IPS-15b (cell line): Measurements from ENCODE around the gene VEZF1.

Source experiments
- H3K27me3 ChIP-seq: one replicate; pipeline ENCODE4 v1.6.1; 2013; ENCODE audit warnings: low read length; ENCODE audit not compliant: control insufficient read depth, insufficient read depth
- H3K36me3 ChIP-seq: one replicate; pipeline ENCODE4 v1.6.1; 2013; ENCODE audit warnings: low read length; ENCODE audit not compliant: control insufficient read depth, insufficient read depth
- H3K4me1 ChIP-seq: one replicate; pipeline ENCODE4 v1.6.1; 2013; ENCODE audit warnings: mild to moderate bottlenecking, low read length; ENCODE audit not compliant: control insufficient read depth, insufficient read depth
- H3K4me3 ChIP-seq: one replicate; pipeline ENCODE4 v1.5.1; 2013; ENCODE audit warnings: low read depth, low read length
- H3K9ac ChIP-seq: one replicate; pipeline ENCODE4 v1.6.1; 2013; ENCODE audit warnings: low read depth, mild to moderate bottlenecking, low read length
- H3K9me3 ChIP-seq: one replicate; pipeline ENCODE4 v1.6.1; 2013; ENCODE audit warnings: mild to moderate bottlenecking, low read length; ENCODE audit not compliant: control insufficient read depth, insufficient read depth

Gene VEZF1

DNA sequence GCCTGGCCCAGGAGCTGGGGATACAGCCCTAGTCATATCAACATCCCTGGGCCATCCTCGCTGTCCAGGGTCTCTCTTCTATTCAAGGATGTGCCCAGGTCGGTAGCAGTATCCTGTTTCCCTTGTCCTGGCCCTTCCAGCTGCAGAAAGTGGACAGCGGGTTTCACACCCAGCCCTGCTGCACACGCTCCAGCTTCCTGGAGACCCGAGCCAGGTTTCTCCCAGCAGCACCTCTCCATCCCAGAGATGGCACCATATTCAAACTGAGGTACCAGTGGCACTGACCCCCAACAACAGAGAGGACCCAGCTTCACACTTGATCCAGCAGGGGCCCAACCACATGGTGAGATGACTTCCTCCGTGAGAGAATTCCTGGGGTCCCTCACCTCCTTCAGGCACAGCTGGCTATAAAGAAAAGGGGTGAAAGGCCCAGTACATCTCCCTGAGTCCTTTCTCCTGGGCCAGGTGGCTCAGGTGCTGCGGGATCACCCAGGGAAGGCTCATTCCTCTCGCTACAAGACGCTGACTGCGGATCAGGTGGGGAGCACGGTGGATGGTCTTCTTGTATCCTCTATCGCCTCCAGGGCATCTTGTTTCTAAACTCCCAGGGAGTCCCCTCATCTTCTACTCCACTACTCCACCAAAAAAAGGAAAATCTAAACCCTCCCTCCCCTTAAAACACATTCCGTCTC lies 34.2 kb downstream of the VEZF1 start:
- peak overlapping the region; percentile 40 for H3K4me3 ChIP-seq
- H3K9me3 ChIP-seq, result no peaks in the 10 kb centered on the region
- H3K27me3 ChIP-seq, result peaks cover 36% of the 10 kb centered on the region
- no peak overlapping the region for H3K9ac ChIP-seq
- H3K4me1 ChIP-seq, result peaks cover 17% of the 10 kb centered on the region
- no peaks in the 10 kb centered on the region for H3K36me3 ChIP-seq

DNA sequence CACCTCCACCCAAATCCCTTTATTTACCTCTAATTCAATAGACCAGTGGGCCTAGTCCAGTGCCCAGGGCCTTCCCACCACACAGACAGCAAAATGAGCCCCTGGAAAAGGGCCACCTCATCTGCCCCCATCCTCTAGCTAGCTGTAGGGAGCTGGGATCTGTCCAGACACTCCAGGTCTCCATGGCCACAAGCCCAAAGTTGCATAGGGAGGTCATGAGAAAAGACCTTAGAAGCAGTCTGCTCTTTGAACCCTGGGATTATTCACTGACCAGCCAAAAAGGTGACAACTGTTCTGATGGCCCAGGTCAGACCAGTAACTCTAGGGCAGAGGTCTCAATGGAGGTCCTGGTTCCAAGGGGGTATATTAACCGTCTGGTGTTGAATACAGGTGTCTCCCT lies 34.8 kb downstream of the VEZF1 start:
- Histone ChIP-seq H3K9me3 (no peaks in the 10 kb centered on the region), H3K4me3 (no peak overlapping the region), H3K27me3 (peaks cover 36% of the 10 kb centered on the region), H3K4me1 (peaks cover 17% of the 10 kb centered on the region), H3K36me3 (no peaks in the 10 kb centered on the region), H3K9ac (no peak overlapping the region)

DNA sequence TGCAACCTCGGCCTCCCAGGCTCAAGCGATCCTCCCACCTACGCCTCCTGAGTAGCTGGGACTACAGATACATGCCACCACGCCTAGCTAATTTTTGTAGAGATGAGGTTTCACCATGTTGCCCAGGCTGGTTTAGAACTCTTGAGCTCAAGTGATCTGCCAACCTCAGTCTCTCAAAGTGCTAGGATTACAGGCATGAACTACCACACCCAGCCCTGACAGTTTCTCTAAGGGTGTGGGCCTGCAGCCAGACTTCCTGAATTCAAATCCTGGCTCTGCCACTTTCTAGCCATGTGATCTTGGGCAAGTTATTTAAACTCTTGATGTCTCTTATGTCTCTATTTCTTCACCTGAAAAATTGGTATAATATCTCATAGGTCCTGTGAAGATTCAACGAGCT lies 38.4 kb downstream of the VEZF1 start:
- Histone ChIP-seq H3K4me3 (no peak overlapping the region), H3K4me1 (peaks cover 6% of the 10 kb centered on the region), H3K36me3 (no peaks in the 10 kb centered on the region), H3K27me3 (peaks cover 14% of the 10 kb centered on the region), H3K9me3 (no peaks in the 10 kb centered on the region), H3K9ac (no peak overlapping the region)

DNA sequence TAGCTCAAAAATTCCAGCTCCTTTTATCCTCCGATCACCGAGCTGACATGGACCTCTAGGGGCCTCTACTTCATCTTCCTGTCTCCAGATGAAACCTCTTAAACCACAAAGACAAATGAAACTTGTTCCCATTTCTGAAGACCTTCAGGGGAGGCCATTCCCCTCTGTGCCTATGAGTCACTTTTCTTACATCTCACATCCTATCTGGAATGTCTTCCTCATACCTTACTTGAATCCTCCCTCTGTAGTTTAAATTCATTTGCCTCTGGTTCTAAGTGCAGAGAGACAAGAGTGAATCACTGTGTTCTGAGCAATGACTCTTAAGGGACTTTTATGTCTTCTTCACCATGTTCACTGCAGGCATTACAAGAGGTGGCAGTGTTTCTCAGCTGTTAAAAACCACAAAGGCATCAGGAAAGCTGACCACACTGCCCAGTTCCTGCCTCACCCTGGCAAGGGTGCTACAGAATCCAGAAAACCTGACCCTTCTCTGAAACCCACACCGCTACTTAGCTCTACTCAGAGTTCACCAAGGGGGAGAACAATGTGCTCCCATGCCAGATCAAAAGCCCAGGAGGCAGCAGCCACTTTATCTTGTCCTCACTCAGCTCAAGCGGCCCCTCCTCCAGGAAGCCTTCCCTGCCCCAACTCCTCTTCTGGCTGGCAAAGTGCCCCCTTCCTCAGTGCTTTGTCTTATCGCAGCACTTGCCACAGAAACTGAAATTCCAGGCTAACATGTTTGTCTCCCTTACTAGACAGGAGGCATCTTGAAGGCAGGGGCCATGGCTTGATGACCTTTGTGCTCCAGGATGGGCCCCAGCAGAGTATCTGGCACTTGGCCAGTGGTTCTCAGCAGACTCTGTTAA lies 39.3 kb downstream of the VEZF1 start:
- H3K9ac ChIP-seq, result no peak overlapping the region
- peaks cover 1% of the 10 kb centered on the region for H3K4me1 ChIP-seq
- H3K36me3 ChIP-seq, result no peaks in the 10 kb centered on the region
- peaks cover 12% of the 10 kb centered on the region for H3K27me3 ChIP-seq
- H3K4me3 ChIP-seq, result no peak overlapping the region
- H3K9me3 ChIP-seq, result no peaks in the 10 kb centered on the region

DNA sequence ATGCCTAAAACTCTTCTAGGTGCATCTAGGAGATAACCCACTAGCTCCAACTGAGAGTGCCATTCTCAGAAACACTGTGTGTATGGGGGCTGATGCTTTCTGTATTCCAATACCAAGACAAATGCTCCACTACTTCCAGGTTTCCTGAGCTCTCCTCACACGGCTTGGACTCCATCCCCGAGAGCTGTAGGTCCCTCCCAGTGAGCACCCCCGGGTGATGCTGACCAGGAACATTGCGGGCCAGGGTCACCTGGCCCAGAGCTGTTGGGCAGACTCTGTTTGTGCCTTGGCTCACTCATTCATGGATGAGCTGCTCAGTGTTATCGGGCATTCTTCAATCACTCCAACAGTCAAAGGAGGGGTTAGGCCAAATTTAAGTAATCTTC lies 39.9 kb downstream of the VEZF1 start:
- H3K27me3 ChIP-seq, result peaks cover 5% of the 10 kb centered on the region
- no peak overlapping the region for H3K4me3 ChIP-seq
- no peak overlapping the region for H3K9ac ChIP-seq
- H3K36me3 ChIP-seq, result no peaks in the 10 kb centered on the region
- H3K4me1 ChIP-seq, result no peaks in the 10 kb centered on the region
- H3K9me3 ChIP-seq, result no peaks in the 10 kb centered on the region

DNA sequence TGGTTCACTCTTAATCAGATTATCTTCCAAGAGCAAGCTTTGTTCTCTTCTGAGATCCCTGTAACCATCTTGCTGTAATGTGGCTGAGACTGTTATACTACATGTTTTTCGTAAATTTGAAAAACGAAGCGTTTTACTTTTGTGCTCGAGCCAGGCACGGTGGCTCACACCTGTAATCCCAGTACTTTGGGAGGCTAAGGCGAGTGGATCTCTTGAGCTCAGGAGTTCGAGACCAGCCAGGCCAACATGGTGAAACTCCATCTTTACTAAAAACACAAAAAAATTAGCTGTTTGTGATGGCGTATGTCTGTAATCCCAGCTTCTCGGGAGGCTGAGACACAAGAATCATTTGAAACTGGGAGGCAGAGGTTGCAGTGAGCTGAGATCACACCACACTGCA lies 40.7 kb downstream of the VEZF1 start:
- no peak overlapping the region for H3K9ac ChIP-seq
- H3K4me3 ChIP-seq, result no peak overlapping the region

DNA sequence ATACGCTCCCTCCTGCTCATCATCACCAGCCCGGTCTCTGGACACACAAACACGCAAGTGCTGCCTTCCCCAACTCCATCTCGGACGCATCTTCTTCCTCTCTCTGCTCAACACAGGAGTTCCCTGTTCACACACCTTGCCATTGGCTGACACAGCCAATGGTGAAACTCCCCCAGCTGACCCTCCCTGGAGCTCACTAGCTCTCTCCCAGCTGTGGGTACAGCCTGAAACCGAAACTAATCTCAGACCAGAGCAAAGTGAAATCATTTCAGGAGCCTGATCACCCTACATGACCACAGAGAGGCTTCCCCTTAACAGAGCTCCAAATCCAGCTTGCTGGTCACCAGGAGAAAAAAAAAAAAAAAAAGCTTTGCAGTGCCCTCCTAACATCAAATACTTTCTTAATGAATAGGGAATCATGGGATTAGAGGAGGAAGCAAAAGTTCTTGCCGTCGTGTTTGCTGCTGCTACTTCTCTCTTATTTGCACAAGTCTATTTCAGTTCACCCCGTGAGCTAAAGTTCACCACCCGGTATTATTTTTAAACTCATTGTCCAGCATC lies 41.2 kb downstream of the VEZF1 start:
- Histone ChIP-seq H3K4me1 (no peaks in the 10 kb centered on the region), H3K9ac (no peak overlapping the region), H3K27me3 (no peaks in the 10 kb centered on the region), H3K9me3 (no peaks in the 10 kb centered on the region), H3K36me3 (no peaks in the 10 kb centered on the region), H3K4me3 (no peak overlapping the region)

More for the DNA sequence above, 40.7 kb downstream of the VEZF1 start:
- H3K36me3 ChIP-seq, result no peaks in the 10 kb centered on the region
- H3K4me1 ChIP-seq, result no peaks in the 10 kb centered on the region
- H3K9me3 ChIP-seq, result no peaks in the 10 kb centered on the region
- no peaks in the 10 kb centered on the region for H3K27me3 ChIP-seq

DNA sequence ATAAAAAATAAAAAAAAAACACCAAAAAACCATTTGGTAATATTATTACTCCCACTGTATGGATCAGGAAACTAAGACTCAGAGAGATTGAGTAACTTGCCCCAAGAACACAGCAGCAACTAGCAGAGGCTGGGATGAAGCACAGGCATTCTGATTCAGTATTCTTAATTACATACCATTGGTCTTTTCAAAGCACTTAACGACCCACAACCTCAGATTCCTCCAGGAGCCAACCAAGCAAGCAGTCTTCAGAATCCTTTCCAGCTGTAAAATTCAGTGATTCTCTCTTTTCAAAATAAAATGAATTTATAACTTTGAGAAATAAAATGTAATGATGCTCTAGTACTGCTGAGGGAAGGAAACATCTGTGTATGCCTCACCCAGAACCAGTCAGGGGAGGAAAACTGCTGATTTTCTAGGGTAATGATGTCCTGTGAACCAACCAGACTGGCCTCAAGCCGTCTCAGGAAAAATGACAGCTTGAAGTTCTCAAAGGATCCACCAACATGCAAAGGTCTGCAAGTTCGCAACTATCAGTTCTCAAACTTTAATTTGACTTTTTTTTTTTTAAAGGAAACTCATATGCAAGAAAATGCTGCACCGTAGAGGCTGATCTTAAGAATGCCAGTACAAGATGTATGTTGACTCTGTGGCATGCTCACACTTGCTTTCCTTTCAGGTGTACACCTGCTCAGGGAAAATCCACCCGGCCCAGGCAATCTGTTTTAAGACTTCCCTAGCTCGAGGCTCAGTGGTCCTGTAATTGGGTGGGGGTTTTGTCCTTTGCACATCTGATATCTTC lies 41.9 kb downstream of the VEZF1 start:
- no peak overlapping the region for H3K4me3 ChIP-seq
- no peaks in the 10 kb centered on the region for H3K27me3 ChIP-seq
- H3K36me3 ChIP-seq, result no peaks in the 10 kb centered on the region
- no peaks in the 10 kb centered on the region for H3K9me3 ChIP-seq
- H3K4me1 ChIP-seq, result no peaks in the 10 kb centered on the region
- H3K9ac ChIP-seq, result no peak overlapping the region

DNA sequence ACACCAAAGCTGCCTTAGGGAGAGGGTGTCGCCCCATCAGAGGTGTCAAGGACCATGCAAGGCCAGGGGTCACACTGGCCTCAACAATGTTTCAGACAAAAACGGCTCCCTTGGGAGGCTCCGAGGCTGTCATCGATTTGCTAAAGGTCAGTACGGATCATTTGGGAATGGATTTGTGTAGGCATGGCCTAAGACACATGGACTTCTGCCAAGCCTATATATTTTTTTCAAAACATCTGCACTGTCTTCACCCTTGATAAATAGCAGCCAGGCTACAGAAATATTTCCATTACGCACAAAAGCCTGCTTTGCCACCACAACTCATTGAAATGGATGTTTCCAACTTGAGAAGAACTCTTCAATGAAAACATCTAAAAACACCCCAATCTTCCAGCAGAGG lies 43.1 kb downstream of the VEZF1 start:
- no peaks in the 10 kb centered on the region for H3K27me3 ChIP-seq
- H3K9ac ChIP-seq, result no peak overlapping the region
- no peak overlapping the region for H3K4me3 ChIP-seq
- H3K4me1 ChIP-seq, result peaks cover 4% of the 10 kb centered on the region
- no peaks in the 10 kb centered on the region for H3K36me3 ChIP-seq
- H3K9me3 ChIP-seq, result no peaks in the 10 kb centered on the region

DNA sequence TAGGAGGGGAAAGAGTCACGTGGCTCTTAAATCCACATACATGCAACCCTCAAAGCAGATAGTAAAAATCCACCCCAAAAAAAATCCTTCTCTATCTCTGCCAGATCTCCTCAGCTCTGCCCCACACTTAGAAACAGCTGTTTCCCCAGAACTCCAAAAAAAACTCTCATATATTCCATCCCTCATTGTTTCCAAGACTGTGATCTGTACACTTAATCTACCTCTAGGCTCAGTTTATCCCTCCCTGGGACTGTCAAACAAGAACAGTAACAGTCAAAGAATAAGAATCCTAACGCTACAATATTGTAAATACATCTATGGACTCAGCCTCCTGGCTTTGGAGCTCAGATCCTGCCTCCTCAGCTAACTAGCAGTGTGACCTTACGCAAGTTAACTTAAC lies 44.4 kb downstream of the VEZF1 start:
- Histone ChIP-seq H3K4me1 (peaks cover 6% of the 10 kb centered on the region), H3K9me3 (no peaks in the 10 kb centered on the region), H3K4me3 (no peak overlapping the region), H3K9ac (no peak overlapping the region), H3K36me3 (no peaks in the 10 kb centered on the region), H3K27me3 (no peaks in the 10 kb centered on the region)

DNA sequence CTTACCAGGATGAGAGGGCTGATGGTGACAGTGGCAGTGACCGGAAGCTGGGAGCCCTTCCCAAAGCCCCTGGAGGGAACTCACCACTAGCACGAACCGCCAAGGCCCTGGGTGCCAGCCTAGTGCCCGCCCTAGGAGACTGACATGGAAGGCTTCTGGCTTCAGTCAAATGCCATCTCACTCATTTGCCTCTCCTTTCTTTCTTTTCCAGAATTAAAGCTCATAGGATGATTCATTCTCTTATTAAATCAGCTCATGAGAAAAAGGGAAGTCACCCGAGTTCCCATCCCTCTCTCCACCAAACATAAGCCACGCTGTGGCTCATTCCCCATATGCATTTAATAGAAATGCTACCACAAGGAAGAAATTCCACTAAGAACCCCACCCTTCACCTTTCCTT lies 44.9 kb downstream of the VEZF1 start:
- Histone ChIP-seq H3K9ac (no peak overlapping the region), H3K4me3 (no peak overlapping the region), H3K9me3 (no peaks in the 10 kb centered on the region), H3K4me1 (peaks cover 6% of the 10 kb centered on the region), H3K27me3 (no peaks in the 10 kb centered on the region), H3K36me3 (no peaks in the 10 kb centered on the region)
